NK-92 (cell line): ENCODE measurements around the gene C2CD2.

Source experiments
- DNase-seq: peaks from one replicate; lab custom pipeline; 2025; ENCODE audit not compliant: unreplicated experiment; lab: John Stamatoyannopoulos, UW

The C2CD2 gene

GRCh38 chr21:41890355-41890754, 63.5 kb downstream of the C2CD2 start:
- no peak for DNase-seq

- DNase-seq: no peak
Measured at GRCh38 chr21:41888749-41889376, 65.0 kb downstream of the C2CD2 start.

GRCh38 chr21:41887667-41888066, 66.2 kb downstream of the C2CD2 start:
- DNase-seq: no peak

GRCh38 chr21:41886328-41886727, 67.5 kb downstream of the C2CD2 start:
- DNase-seq: no peak

- DNase-seq: no peak
Measured at GRCh38 chr21:41885341-41886024, 68.3 kb downstream of the C2CD2 start.

- DNase-seq: no peak
Measured at GRCh38 chr21:41884501-41885030, 69.3 kb downstream of the C2CD2 start.

GRCh38 chr21:41883582-41883981, 70.2 kb downstream of the C2CD2 start:
- DNase-seq: no peak

GRCh38 chr21:41881051-41881450, 72.8 kb downstream of the C2CD2 start:
- no peak for DNase-seq

- no peak for DNase-seq
Measured at GRCh38 chr21:41880153-41880552, 73.7 kb downstream of the C2CD2 start.

- DNase-seq: no peak
Measured at GRCh38 chr21:41879190-41879998, 74.4 kb downstream of the C2CD2 start, which contains the start of gene PRDM15. Gene PRDM15 (minus strand): TSS chr21:41879344. CDS start chr21:41860363, 18,981 bp downstream.

GRCh38 chr21:41878831-41879189, 75.0 kb downstream of the C2CD2 start:
- DNase-seq: no peak

- DNase-seq: no peak
Measured at GRCh38 chr21:41877901-41878830, 75.7 kb downstream of the C2CD2 start.

- DNase-seq: no peak
Measured at GRCh38 chr21:41876928-41877652, 76.7 kb downstream of the C2CD2 start.

- no peak for DNase-seq
Measured at GRCh38 chr21:41876396-41876795, 77.4 kb downstream of the C2CD2 start.

- DNase-seq: no peak
Measured at GRCh38 chr21:41875086-41875485, 78.7 kb downstream of the C2CD2 start.

- DNase-seq: no peak
Measured at GRCh38 chr21:41874611-41875010, 79.2 kb downstream of the C2CD2 start.

- no peak for DNase-seq
Measured at GRCh38 chr21:41873426-41873825, 80.4 kb downstream of the C2CD2 start.

- DNase-seq: no peak
Measured at GRCh38 chr21:41873005-41873404, 80.8 kb downstream of the C2CD2 start.

GRCh38 chr21:41871293-41872030, 82.4 kb downstream of the C2CD2 start:
- no peak for DNase-seq
